ENCODE results near the gene QRICH2.

- TF ChIP-seq CTCF (IDR thresholded peaks at IDR 0.05) (no peak), EP300 (IDR thresholded peaks at IDR 0.05; ENCODE audit: low read depth) (no peak)
Measured at GRCh38 chr17:76276069-76276431, 32.0 kb downstream of the QRICH2 start.
